IMR-90 (cell line): ENCODE results near the gene KIAA0513. TPM values are rescaled to one million over a fixed set of nuclear protein-coding genes. Genes with fewer than 3 reads are reported as not detected.

Source experiments
- ATAC-seq: fragments of 200-7000 bp; cut with Tn5 transposase; 2 replicates; pipeline ENCODE4 v1.9.1; 2020; ENCODE audit warnings: low read depth, mild to moderate bottlenecking, moderate library complexity
- BruUV-seq: library from RNA; stranded (reverse); fragments of 400-500 nt; replicated peaks from 2 replicates; lab custom pipeline; 2021; lab: Mats Ljungman, UMichigan
- CTCF ChIA-PET: fragments of 300-600 bp; formaldehyde crosslinking; extraction: SDS; loops from one replicate; lab custom pipeline; 2021; ENCODE audit warnings: antibody characterized with exemption; lab: Yijun Ruan, JAX
- POLR2A ChIA-PET: fragments of 300-600 bp; sonication (Branson Sonifier 250); formaldehyde crosslinking; loops from one replicate; lab custom pipeline; 2022; ENCODE audit warnings: antibody characterized with exemption; ENCODE audit not compliant: unreplicated experiment; lab: Charles Lee
- DNase-seq: peaks from one replicate; pipeline ENCODE4 v3.0.0; 2013
- H2AFZ ChIP-seq: replicated peaks from 2 replicates; pipeline ENCODE3; 2013; ENCODE audit warnings: low read length, mild to moderate bottlenecking; ENCODE audit not compliant: poor library complexity
- H2AK5ac ChIP-seq: 2 replicates; pipeline ENCODE4 v1.6.1; 2013; ENCODE audit warnings: low read depth, low read length, inconsistent platforms
- H2AK9ac ChIP-seq: replicated peaks from 2 replicates; pipeline ENCODE3; 2013; ENCODE audit warnings: mild to moderate bottlenecking, low read depth, low read length, moderate library complexity; ENCODE audit not compliant: poor library complexity
- H2BK120ac ChIP-seq: 2 replicates; pipeline ENCODE4 v1.6.1; 2013; ENCODE audit warnings: low read depth, low read length, inconsistent platforms
- H2BK15ac ChIP-seq: 3 replicates; pipeline ENCODE4 v1.6.1; 2013; ENCODE audit warnings: low read depth, low read length, inconsistent platforms
- H2BK20ac ChIP-seq: 2 replicates; pipeline ENCODE4 v1.6.1; 2013; ENCODE audit warnings: low read depth, mild to moderate bottlenecking, inconsistent platforms, low read length, moderate library complexity
- H2BK5ac ChIP-seq: 2 replicates; pipeline ENCODE4 v1.6.1; 2013; ENCODE audit warnings: mild to moderate bottlenecking, low read depth, low read length, inconsistent platforms; ENCODE audit not compliant: poor library complexity, severe bottlenecking
- H3K14ac ChIP-seq: replicated peaks from 2 replicates; pipeline ENCODE4 v1.6.1; 2013; ENCODE audit warnings: low read depth, low read length, inconsistent platforms
- H3K18ac ChIP-seq: 2 replicates; pipeline ENCODE4 v1.6.1; 2013; ENCODE audit warnings: low read depth, low read length, control low read depth
- H3K23ac ChIP-seq: 2 replicates; pipeline ENCODE4 v1.6.1; 2013; ENCODE audit warnings: low read depth, low read length, inconsistent platforms
- H3K27ac ChIP-seq: 2 replicates; pipeline ENCODE4 v1.5.1; 2013; ENCODE audit warnings: mild to moderate bottlenecking, control low read depth, low read length; ENCODE audit not compliant: insufficient read depth
- H3K27me3 ChIP-seq: 2 replicates; pipeline ENCODE4 v1.6.1; 2013; ENCODE audit warnings: low read length; ENCODE audit not compliant: control insufficient read depth, insufficient read depth
- H3K36me3 ChIP-seq: 2 replicates; pipeline ENCODE4 v1.6.1; 2013; ENCODE audit warnings: low read length, mixed read lengths; ENCODE audit not compliant: control insufficient read depth, insufficient read depth
- H3K4ac ChIP-seq: 2 replicates; pipeline ENCODE4 v1.6.1; 2013; ENCODE audit warnings: low read depth, low read length, inconsistent platforms
- H3K4me1 ChIP-seq: 2 replicates; pipeline ENCODE4 v1.6.1; 2013; ENCODE audit warnings: low read length, mixed read lengths; ENCODE audit not compliant: control insufficient read depth, insufficient read depth
- H3K4me2 ChIP-seq: 2 replicates; pipeline ENCODE4 v1.6.1; 2013; ENCODE audit warnings: low read depth, mild to moderate bottlenecking, control low read depth, low read length, moderate library complexity
- H3K4me3 ChIP-seq: 2 replicates; pipeline ENCODE4 v1.5.1; 2013; ENCODE audit warnings: low read depth, mild to moderate bottlenecking, control low read depth, low read length, moderate library complexity; ENCODE audit not compliant: insufficient read depth
- H3K56ac ChIP-seq: 2 replicates; pipeline ENCODE4 v1.6.1; 2013; ENCODE audit warnings: low read length, inconsistent platforms; ENCODE audit not compliant: insufficient read depth; ENCODE audit errors: extremely low read depth
- H3K79me1 ChIP-seq, 2 experiments: 2 replicates each; pipeline ENCODE4 v1.6.1; 2013; ENCODE audit warnings: low read length in 2 of 2, inconsistent platforms in 1 of 2, low read depth in 1 of 2
- H3K9ac ChIP-seq: 2 replicates; pipeline ENCODE4 v1.6.1; 2013; ENCODE audit warnings: low read depth, low read length, control low read depth
- H3K9me1 ChIP-seq: 2 replicates; pipeline ENCODE4 v1.6.1; 2013; ENCODE audit warnings: low read length, inconsistent platforms; ENCODE audit not compliant: insufficient read depth
- H3K9me3 ChIP-seq: 2 replicates; pipeline ENCODE4 v1.6.1; 2013; ENCODE audit warnings: low read length; ENCODE audit not compliant: control insufficient read depth, insufficient read depth
- H4K20me1 ChIP-seq: 2 replicates; pipeline ENCODE4 v1.6.1; 2013; ENCODE audit warnings: low read length, inconsistent platforms; ENCODE audit not compliant: insufficient read depth
- H4K5ac ChIP-seq: 2 replicates; pipeline ENCODE4 v1.6.1; 2013; ENCODE audit warnings: mild to moderate bottlenecking, low read depth, low read length, control low read depth
- H4K8ac ChIP-seq, 2 experiments: 2 replicates each; pipeline ENCODE4 v1.6.1; 2013; ENCODE audit warnings: low read depth in 2 of 2, low read length in 2 of 2, control low read depth in 1 of 2, inconsistent platforms in 1 of 2
- H4K91ac ChIP-seq: 2 replicates; pipeline ENCODE4 v1.6.1; 2013; ENCODE audit warnings: low read depth, low read length, inconsistent platforms; ENCODE audit not compliant: insufficient read depth
- BHLHE40 ChIP-seq: fragments of 150-350 bp; IDR thresholded peaks from 2 replicates; pipeline ENCODE4 v1.6.1; 2016; ENCODE audit warnings: mild to moderate bottlenecking, low read depth, low read length
- CEBPB ChIP-seq: IDR thresholded peaks from 2 replicates; pipeline ENCODE4 v1.6.1; 2012; ENCODE audit warnings: low read depth, low read length, improper control_type of control experiment
- CHD1 ChIP-seq: IDR thresholded peaks from 2 replicates; pipeline ENCODE4 v1.6.1; 2012; ENCODE audit warnings: low read depth, low read length, improper control_type of control experiment
- MAFK ChIP-seq: IDR thresholded peaks from 2 replicates; pipeline ENCODE4 v1.6.1; 2012; ENCODE audit warnings: low read depth, low read length, improper control_type of control experiment
- MAZ ChIP-seq: IDR thresholded peaks from 2 replicates; pipeline ENCODE4 v1.6.1; 2012; ENCODE audit warnings: low read depth, mild to moderate bottlenecking, low read length, improper control_type of control experiment, moderate library complexity, borderline replicate concordance
- MXI1 ChIP-seq: IDR thresholded peaks from 2 replicates; pipeline ENCODE4 v1.6.1; 2012; ENCODE audit warnings: low read depth, mild to moderate bottlenecking, low read length, moderate library complexity, borderline replicate concordance
- NFE2L2 ChIP-seq: fragments of 150-350 bp; IDR thresholded peaks from 2 replicates; pipeline ENCODE4 v1.6.1; 2016; ENCODE audit warnings: low read depth, mild to moderate bottlenecking, low read length
- POLR2A ChIP-seq: IDR thresholded peaks from 2 replicates; pipeline ENCODE4 v1.6.1; 2012; ENCODE audit warnings: mild to moderate bottlenecking, low read depth, low read length
- RAD21 ChIP-seq: IDR thresholded peaks from 2 replicates; pipeline ENCODE4 v1.6.1; 2012; ENCODE audit warnings: low read length, improper control_type of control experiment
- RFX5 ChIP-seq: IDR thresholded peaks from 2 replicates; pipeline ENCODE4 v1.8.0; 2012; ENCODE audit warnings: low read depth, mild to moderate bottlenecking, low read length, moderate library complexity
- SMC3 ChIP-seq: fragments of 150-350 bp; IDR thresholded peaks from 2 replicates; pipeline ENCODE4 v1.6.1; 2016; ENCODE audit warnings: low read depth, mild to moderate bottlenecking, antibody characterized with exemption, low read length, moderate library complexity
- USF2 ChIP-seq: fragments of 150-350 bp; IDR thresholded peaks from 2 replicates; pipeline ENCODE4 v1.6.1; 2017; ENCODE audit warnings: mild to moderate bottlenecking, antibody characterized with exemption, low read length, low read depth
- WGBS, 2 experiments: methylation state at CpG; one replicate each; pipeline versions ENCODE4 v1.1.5 to v1.1.7; 2013; ENCODE audit warnings: missing lambda C conversion rate in 2 of 2; ENCODE audit not compliant: insufficient read length in 1 of 2; ENCODE audit errors: extremely low coverage in 2 of 2; 5-methylcytosine and 5-hydroxymethylcytosine counted together
- dilution Hi-C: fragments of 300-500 bp; cut with HindIII; formaldehyde crosslinking; loops from one replicate; pipeline ENCODE4 v1.14.3; 2018; ENCODE audit warnings: low sequenced_read_pairs; ENCODE audit not compliant: unreplicated experiment
- in situ Hi-C: fragments of 300-500 bp; cut with MboI; formaldehyde crosslinking; loops from 3 replicates; pipeline ENCODE4 v1.14.3; 2019; ENCODE audit warnings: low sequenced_read_pairs, inconsistent platforms, mixed read lengths
- intact Hi-C: fragments of 100-400 bp; cut with micrococcal nuclease; formaldehyde crosslinking; loops from 2 replicates; pipeline ENCODE4 v1.10.0; 2022
- polyA plus RNA-seq, 3 experiments: library from polyadenylated mRNA; depleted of rRNA; stranded (reverse); fragments of >200 nt; gene quantifications; 2 replicates each; pipeline ENCODE4 v1.2.3, GENCODE V29; 2012; ENCODE audit warnings: low replicate concordance in 1 of 3
- total RNA-seq: library from RNA; depleted of rRNA; stranded (reverse); fragments of >200 nt; gene quantifications from 2 replicates; pipeline ENCODE4 v1.2.3, GENCODE V29; 2012
- TF ChIP-seq, protein P1 (sequence below): fragments of 150-350 bp; IDR thresholded peaks from 2 replicates; pipeline ENCODE4 v1.6.1; 2016; ENCODE audit warnings: low read depth, mild to moderate bottlenecking, low read length, moderate library complexity, borderline replicate concordance
- TF ChIP-seq, protein P2 (sequence below): conservative IDR thresholded peaks from 2 replicates; pipeline ENCODE4 v1.5.1; 2012; ENCODE audit warnings: mild to moderate bottlenecking, low read depth, low read length, improper control_type of control experiment

The KIAA0513 gene
- total and polyA plus RNA-seq, 2 of the 4 experiments (the other 2 are of a cell fraction), result 9.5 TPM

DNA sequence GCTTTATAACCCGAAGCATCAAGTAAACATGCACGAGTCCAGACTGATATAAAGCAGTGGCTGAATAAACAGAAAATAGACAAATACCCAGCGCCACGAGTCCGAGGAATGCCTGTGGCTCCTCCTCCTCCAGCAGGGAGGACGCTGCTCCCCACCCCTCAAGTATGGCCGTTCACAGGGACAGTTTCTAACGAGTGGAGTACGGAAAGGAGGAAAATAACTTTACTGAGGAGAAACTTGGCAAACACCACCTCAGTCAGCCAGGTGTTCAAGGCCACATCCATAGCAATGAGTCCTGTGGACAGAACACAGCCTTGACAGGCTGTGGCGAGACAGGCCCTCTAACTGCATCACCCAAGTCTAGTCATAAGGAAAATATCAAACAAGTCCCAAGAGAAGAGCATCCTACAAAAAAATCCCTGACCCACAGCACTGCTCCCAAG lies 25.5 kb upstream of the KIAA0513 start:
- Histone ChIP-seq H3K79me1 (peaks cover 5 to 69% of the 10 kb centered on the region in 2 experiments; a peak in 3 of 4 replicates), H4K8ac (peak overlapping the region; percentile 43 to 57; a peak in 2 of 4 replicates), H3K14ac (peak overlapping the region; percentile 76; the same call in 1 of the 2 replicates), H2AFZ (no peak overlapping the region), H3K23ac (peak overlapping the region; percentile 57; the same call in 1 of the 2 replicates), H3K4me2 (no peak overlapping the region), H3K4ac (peak overlapping the region; percentile 73), H3K9me1 (peaks cover 34% of the 10 kb centered on the region), H4K91ac (peak overlapping the region; percentile 66), H2AK9ac (no peak overlapping the region), H3K4me3 (no peak overlapping the region), H3K56ac (no peak overlapping the region), H3K18ac (peak overlapping the region; percentile 42; the same call in 1 of the 2 replicates), H3K27ac (peak overlapping the region; percentile 51), H2AK5ac (peak overlapping the region; percentile 92), H3K27me3 (no peaks in the 10 kb centered on the region), H3K9ac (no peak overlapping the region), H2BK20ac (peak overlapping the region; percentile 74; the same call in 1 of the 2 replicates), H2BK15ac (peak overlapping the region; percentile 19; the same call in 1 of the 3 replicates), H3K9me3 (no peaks in the 10 kb centered on the region), H2BK120ac (peak overlapping the region; percentile 30; the same call in 1 of the 2 replicates), H2BK5ac (peak overlapping the region; percentile 97), H3K4me1 (peaks cover 51% of the 10 kb centered on the region), H4K20me1 (peaks cover 11% of the 10 kb centered on the region), H4K5ac (peak overlapping the region; percentile 67), H3K36me3 (peaks cover 10% of the 10 kb centered on the region)
- ATAC-seq (no peak), DNase-seq (no peak)
- TF ChIP-seq RAD21 (no peak), NFE2L2 (no peak), SMC3 (no peak), CEBPB (no peak), MXI1 (no peak), POLR2A (no peak), USF2 (no peak), BHLHE40 (no peak), MAZ (no peak), RFX5 (no peak), CHD1 (no peak), MAFK (no peak)
- TF ChIP-seq, protein P1, sequence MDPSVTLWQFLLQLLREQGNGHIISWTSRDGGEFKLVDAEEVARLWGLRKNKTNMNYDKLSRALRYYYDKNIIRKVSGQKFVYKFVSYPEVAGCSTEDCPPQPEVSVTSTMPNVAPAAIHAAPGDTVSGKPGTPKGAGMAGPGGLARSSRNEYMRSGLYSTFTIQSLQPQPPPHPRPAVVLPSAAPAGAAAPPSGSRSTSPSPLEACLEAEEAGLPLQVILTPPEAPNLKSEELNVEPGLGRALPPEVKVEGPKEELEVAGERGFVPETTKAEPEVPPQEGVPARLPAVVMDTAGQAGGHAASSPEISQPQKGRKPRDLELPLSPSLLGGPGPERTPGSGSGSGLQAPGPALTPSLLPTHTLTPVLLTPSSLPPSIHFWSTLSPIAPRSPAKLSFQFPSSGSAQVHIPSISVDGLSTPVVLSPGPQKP, result no peak
- TF ChIP-seq, protein P2, sequence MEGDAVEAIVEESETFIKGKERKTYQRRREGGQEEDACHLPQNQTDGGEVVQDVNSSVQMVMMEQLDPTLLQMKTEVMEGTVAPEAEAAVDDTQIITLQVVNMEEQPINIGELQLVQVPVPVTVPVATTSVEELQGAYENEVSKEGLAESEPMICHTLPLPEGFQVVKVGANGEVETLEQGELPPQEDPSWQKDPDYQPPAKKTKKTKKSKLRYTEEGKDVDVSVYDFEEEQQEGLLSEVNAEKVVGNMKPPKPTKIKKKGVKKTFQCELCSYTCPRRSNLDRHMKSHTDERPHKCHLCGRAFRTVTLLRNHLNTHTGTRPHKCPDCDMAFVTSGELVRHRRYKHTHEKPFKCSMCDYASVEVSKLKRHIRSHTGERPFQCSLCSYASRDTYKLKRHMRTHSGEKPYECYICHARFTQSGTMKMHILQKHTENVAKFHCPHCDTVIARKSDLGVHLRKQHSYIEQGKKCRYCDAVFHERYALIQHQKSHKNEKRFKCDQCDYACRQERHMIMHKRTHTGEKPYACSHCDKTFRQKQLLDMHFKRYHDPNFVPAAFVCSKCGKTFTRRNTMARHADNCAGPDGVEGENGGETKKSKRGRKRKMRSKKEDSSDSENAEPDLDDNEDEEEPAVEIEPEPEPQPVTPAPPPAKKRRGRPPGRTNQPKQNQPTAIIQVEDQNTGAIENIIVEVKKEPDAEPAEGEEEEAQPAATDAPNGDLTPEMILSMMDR, result no peak
- in situ Hi-C loops, result no loop called here
- intact Hi-C loops, result no loop called here
- dilution Hi-C loops, result no loop called here
- BruUV-seq, result no TSS peak
- WGBS, 2 experiments, result no CpG with 5 or more reads among the region's 10 CpGs
- POLR2A ChIA-PET, result no interaction called here
- CTCF ChIA-PET, result no interaction called here
